Astrocyte of the hippocampus (primary cell): Measurements from ENCODE around the gene HS6ST3.
A peak's percentile ranks its signal among the peaks of the same experiment; 100 is the strongest.
"Not testable (repeated sequence)": the region's sequence is repeated elsewhere in the genome, so short reads cannot be mapped to it uniquely, and the experiment has no call there.

Experiments used
- DNase-seq: peaks from one replicate; pipeline ENCODE4 v3.0.0; 2011; ENCODE audit warnings: low read depth, low spot score

Gene HS6ST3

DNA sequence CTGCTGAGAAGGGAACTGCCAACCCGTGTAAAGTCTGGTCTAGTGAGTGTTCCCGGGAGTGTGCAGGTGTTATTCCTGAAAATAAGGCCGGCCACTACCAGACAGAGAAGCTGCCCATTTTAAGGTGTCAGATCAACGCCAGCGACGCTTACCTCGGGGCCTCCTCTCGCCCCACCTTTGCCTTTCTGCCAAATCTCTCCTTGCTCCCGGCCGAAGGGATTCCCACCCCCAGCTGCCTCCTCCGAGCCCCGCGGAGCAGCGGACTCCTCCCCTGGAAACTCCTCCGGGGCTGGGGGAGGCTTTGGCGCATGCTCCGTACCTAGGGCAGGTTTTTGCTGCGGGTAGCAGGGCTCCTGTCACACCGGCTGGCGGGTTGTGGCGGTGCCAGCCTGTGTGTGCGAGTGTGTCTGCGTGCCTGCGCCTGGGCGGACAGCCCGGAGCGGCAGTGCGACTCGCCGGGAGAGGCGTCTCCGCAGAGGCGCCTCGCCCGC, at the start of gene HS6ST3:
TSS of gene HS6ST3 (plus strand) at position 359 of the 491 bp plus-strand sequence.
- peak; percentile 59 for DNase-seq

DNA sequence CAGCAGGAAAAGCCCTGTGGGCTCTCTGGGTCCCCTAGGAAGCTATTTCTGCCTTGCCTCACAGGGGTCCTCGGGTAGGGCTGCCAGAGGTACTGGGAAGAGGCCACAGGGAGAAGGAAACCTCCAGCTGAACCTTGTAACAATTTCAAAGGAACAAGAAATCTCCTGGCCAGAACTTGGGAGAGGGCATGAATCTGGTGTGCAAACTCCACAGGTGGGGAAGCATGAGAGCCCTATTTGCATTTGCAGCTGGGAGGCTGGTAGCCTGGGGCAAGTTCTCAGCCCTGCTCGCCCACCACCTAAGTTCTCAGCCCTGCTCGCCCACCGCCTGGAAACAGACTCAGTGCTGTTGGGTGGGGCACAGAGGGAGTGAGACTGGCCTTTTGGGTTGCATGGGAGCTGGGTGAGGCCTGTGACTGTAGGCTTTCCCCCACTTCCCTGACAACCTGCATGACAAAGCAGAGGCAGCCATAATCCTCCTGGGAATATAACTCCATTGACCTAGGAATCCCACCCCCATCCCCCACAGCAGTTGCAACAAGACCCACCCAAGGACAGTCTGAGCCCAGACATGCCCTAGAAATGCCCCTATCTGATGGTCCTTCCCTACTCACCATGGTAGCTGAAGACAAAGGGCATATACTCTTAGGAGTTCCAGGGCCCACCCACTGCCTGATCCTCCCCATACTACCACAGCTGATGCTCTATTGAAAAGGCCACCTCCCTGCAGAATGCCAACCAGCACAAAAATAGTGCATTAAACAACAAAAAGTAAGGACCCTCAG, 48.4 kb upstream of the HS6ST3 start:
- DNase-seq: no peak

GRCh38 chr13:96044238-96044637, 45.7 kb upstream of the HS6ST3 start:
- DNase-seq: no peak

DNA sequence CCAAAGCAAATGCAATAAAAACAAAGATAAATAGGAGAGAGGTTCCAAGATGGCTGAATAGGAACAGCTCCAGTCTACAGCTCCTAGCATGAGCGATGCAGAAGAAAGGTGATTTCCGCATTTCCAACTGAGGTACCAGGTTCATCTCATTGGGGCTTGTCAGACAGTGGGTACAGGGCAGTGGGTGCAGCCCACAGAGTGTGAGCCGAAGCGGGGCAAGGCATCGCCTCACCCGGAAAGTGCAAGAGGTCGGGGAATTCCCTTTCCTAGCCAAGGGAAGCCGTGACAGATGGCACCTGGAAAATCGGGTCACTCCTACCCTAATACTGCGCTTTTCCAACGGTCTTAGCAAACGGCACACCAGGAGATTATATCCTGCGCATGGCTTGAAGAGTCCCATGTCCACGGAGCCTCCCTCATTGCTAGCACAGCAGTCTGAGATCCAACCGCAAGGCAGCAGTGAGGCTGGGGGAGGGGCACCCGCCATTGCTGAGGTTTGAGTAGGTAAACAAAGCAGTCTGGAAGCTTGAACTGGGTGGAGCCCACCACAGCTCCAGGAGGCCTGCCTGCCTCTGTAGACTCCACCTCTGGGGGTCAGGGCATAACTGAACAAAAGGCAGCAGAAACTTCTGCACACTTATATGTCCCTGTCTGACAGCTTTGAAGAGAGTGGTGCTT, 43.3 kb upstream of the HS6ST3 start:
- DNase-seq: not testable (repeated sequence)

DNA sequence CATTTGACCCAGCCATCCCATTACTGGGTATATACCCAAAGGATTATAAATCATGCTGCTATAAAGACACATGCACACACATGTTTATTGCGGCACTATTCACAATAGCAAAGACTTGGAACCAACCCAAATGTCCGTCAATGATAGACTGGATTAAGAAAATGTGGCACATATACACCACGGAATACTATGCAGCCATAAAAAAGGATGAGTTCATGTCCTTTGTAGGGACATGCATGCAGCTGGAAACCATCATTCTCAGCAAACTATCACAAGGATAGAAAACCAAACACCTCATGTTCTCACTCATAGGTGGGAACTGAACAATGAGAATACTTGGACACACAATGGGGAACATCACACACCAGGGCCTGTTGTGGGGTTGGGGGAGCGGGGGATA, 39.0 kb upstream of the HS6ST3 start:
- not testable (repeated sequence) for DNase-seq

DNA sequence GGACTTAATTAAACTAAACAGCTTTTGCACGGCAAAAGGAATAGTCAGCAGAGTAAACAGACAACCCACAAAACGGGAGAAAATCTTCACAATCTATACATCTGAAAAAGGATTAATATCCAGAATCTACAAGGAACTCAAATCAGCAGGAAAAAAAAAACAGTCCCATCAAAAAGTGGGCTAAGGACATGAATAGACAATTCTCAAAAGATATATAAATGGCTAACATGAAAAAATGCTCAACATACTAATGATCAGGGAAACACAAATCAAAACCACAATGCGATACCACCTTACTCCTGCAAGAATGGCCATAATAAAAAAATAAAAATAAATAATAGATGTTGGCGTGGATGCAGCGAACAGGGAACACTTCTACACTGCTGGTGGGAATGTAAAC, 38.4 kb upstream of the HS6ST3 start:
- DNase-seq: not testable (repeated sequence)

DNA sequence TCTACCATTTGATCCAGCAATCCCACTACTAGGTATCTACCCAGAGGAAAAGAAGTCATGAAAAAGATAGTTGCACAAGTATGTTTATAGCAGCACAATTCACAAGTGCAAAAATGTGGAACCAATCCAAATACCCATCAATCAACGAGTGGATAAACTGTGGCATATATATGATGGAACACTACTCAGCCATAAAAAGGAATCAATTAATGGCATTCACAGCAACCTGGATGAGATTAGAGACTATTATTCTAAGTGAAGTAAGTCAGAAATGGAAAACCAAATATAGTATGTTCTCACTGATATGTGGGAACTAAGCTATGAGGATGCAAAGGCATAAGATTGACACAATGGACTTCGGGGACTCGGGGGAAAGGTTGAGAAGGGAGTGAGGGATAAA, 38.0 kb upstream of the HS6ST3 start:
- DNase-seq: not testable (repeated sequence)

- DNase-seq: peak; percentile 67
These were observed 37.3 kb upstream of the HS6ST3 start for GRCh38 chr13:96052656-96053002.

GRCh38 chr13:96053003-96053703, 36.8 kb upstream of the HS6ST3 start, which contains the start of gene UGGT2:
TSS of gene UGGT2 (minus strand) at chr13:96053401. CDS start at chr13:96053312, 89 bp downstream.
- DNase-seq: peak; percentile 98

GRCh38 chr13:96065849-96066248, 24.1 kb upstream of the HS6ST3 start:
- DNase-seq: no peak

GRCh38 chr13:96068729-96069128, 21.2 kb upstream of the HS6ST3 start:
- no peak for DNase-seq

- no peak for DNase-seq
These were observed 18.4 kb upstream of the HS6ST3 start for GRCh38 chr13:96071504-96071903.

DNA sequence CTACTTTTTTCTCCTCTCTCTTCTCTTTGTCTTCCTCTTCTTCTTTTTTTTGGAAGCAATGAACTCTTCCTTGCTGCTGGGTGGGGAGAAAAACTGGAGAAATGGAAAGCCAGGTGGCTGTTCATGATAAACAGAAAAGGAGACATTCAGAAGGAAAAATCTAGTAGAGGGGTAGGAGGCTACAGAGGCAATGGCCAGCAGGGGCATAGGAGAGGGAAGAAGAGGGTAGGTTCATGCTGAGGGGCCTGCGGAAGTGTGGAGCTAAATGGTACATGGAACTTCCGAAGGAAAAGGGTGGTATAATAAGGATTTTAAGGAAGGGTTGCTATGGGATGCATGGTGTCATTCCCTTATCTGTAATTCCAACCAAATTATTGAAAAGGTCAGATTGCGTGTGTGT, 17.5 kb upstream of the HS6ST3 start:
- DNase-seq: no peak

DNA sequence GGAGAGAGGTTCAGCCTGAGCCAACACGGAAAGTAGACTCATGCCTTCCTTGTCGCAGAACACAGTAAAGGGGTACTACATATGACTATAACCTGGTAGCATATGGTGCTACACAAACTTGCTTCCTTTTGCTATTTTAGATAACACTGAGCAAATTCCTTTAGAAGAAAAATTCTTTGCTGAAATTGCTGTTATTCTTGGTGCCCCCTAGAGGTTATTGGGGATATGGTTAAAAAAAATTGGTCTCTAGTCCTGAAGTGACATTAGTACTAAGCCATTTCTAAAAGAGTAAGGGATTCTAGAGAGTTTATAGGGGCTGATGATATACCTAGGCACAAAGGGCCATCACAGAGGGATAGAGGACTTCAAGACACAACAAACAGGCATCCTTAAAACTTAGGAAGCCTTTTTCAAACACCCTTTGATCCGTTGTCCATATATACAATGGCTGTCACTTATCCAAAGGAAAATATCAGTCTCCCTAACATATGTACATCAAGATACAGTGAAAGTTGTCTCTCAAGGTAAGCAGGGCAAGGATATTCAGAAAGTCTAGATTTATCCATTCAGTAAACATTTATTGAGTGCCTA, 13.9 kb upstream of the HS6ST3 start:
- peak; percentile 40 for DNase-seq

- no peak for DNase-seq
These were observed 9.2 kb upstream of the HS6ST3 start for GRCh38 chr13:96080676-96081075.

GRCh38 chr13:96081888-96082287, 8.0 kb upstream of the HS6ST3 start:
- no peak for DNase-seq

- no peak for DNase-seq
These were observed 7.3 kb upstream of the HS6ST3 start for GRCh38 chr13:96082640-96083039.

DNA sequence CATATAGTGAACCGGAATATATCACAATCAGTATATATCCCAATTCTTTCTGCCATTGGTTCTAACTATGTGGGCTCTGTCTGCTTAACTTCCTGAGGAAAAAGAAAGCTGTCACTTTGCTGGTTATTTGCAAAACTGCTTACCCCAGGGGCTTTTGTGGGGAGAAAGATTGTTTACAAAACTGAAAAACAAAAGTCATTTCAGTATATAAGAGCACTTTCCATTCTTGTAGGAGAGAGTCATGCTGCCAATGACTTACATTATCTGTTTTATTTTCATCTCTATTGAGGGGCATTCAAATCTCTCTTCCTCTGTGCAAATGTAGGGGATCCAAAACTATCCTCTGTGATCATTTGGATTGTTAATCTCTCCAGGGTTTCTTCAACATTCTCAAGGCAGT, 3.2 kb upstream of the HS6ST3 start:
- no peak for DNase-seq

DNA sequence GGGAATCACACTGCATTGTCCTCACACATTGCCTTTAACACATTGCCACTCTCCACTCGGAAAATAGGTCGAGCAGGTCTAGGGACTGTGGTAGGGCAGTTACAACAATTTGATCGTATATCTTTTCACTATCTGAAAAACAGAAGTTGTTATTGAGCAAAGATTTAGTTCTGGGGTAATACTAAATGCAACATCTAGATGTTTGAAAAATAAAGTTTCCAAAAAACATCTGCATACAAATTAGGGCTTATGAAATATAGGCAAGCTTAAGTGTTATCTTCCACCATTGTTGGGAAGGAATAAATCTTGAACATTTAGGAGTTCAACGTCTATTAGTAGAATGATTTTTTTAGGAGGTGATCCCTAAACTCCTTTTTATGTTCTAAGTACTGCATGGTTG, 768 bp upstream of the HS6ST3 start:
- DNase-seq: no peak

DNA sequence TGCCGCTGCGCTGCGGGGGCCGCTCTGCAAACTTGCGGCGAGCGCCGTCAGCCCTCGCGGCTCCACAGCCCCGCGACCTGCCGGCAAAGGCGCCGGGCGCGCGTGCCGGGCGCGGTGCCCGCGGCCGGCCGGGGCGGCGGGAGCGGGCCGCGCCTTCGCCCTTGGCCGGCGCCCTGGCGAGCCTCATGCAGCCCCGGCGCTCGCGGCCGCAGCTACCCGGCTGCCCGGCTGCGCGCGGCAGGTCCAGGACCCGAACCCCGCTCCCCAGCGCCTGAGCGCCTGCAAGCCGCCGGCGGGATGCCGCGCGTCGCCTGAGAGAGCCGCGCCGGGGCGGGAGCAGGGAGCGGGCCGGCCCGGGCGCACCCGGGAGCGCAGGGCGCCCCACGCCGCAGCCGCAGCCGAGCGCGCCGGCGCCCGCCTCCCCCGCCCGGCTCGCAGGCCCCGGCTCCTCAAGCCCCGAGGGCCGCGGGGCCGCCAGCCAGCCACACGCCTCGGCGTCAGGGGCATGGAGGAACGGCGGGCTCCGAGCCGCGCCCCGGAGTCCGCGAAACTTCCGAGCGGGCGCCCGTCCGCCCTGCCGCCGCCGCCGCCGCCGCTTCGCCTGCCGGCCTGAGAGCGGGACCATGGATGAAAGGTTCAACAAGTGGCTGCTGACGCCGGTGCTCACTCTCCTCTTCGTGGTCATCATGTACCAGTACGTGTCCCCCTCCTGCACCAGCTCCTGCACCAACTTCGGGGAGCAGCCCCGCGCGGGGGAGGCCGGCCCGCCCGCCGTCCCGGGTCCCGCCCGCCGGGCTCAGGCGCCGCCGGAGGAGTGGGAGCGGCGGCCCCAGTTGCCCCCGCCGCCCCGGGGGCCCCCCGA, 564 bp downstream of the HS6ST3 start:
- peak; percentile 58 for DNase-seq
